ENCODE measurements around the gene AICDA. TPM values are rescaled to one million over a fixed set of nuclear protein-coding genes. Genes with fewer than 3 reads are reported as not detected.
"Not testable (repeated sequence)": the region's sequence is repeated elsewhere in the genome, so short reads cannot be mapped to it uniquely, and the experiment has no call there.

The AICDA gene
- total and polyA plus RNA-seq, 2 donors = 0.39 to 0.42 TPM

DNA sequence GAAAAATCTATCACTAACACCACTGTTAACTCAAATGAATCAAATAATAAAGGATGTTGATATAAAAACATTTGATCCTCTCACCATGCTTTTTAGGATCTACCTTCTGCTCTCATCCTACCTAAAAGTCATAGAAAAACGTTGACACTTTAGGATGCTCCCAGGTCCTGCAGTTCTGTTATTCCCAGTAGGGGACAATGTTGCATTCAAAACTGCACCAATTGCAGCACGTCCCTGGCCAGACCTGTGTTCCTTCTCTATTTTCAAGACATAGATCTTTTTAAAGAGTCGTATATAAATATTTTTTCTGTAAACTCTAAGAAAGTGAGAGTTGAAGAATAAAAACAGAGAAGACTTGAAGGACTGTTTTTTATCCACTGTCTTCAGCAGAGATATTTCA lies 8.8 kb downstream of the AICDA start:
- 44% methylated on average over 3 of the region's 3 CpGs for WGBS
- H3K36me3 ChIP-seq (ENCODE audit: control insufficient read depth in 2 of 2, insufficient read depth in 2 of 2, low read length in 1 of 2) = no peaks in the 10 kb centered on the region
- no peaks in the 10 kb centered on the region for H3K4me1 ChIP-seq (ENCODE audit: control insufficient read depth in 2 of 2, insufficient read depth in 2 of 2, low read length in 2 of 2)
- no peak overlapping the region for H3K27ac ChIP-seq (ENCODE audit: low read depth in 1 of 2, low read length in 1 of 2)
- DNase-seq (ENCODE audit: low read depth in 6 of 9, low spot score in 9 of 9) = peak in 2 of 9 donors; percentile 8 to 15
- H3K4me3 ChIP-seq (ENCODE audit: low read length in 2 of 2) = no peak overlapping the region
- no peaks in the 10 kb centered on the region for H3K9me3 ChIP-seq (ENCODE audit: control insufficient read depth in 2 of 2, insufficient read depth in 1 of 2, low read length in 1 of 2)
- H3K27me3 ChIP-seq (ENCODE audit: control insufficient read depth in 2 of 2, insufficient read depth in 1 of 2, low read length in 1 of 2) = peaks cover 0 to 2% of the 10 kb centered on the region in 2 donors

DNA sequence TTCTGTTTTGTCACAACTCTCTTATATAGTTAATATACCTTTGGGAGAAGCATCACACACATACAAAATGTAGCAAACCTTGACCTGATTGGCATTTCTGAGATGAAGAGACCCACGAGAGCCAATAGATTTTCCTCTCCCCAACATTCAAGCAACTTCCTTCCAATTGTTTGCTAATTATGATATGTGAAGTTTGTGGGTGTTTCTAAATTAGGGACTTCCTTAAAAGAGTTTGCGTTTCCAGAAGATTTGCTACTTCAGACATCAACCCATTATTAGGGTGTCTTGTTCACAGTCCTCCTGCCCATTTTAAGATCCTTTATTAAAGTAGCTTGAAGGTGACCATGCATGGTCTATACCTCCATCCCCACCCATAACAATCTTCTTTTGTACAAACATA lies 9.4 kb downstream of the AICDA start:
- DNase-seq (ENCODE audit: low read depth in 6 of 9, low spot score in 9 of 9) = no peak
- H3K4me1 ChIP-seq (ENCODE audit: control insufficient read depth in 2 of 2, insufficient read depth in 2 of 2, low read length in 2 of 2) = no peaks in the 10 kb centered on the region
- H3K27ac ChIP-seq (ENCODE audit: low read depth in 1 of 2, low read length in 1 of 2) = no peak overlapping the region
- peaks cover 0 to 2% of the 10 kb centered on the region in 2 donors for H3K27me3 ChIP-seq (ENCODE audit: control insufficient read depth in 2 of 2, insufficient read depth in 1 of 2, low read length in 1 of 2)
- 28% methylated on average over 2 of the region's 2 CpGs for WGBS
- no peak overlapping the region for H3K4me3 ChIP-seq (ENCODE audit: low read length in 2 of 2)
- H3K36me3 ChIP-seq (ENCODE audit: control insufficient read depth in 2 of 2, insufficient read depth in 2 of 2, low read length in 1 of 2) = no peaks in the 10 kb centered on the region
- H3K9me3 ChIP-seq (ENCODE audit: control insufficient read depth in 2 of 2, insufficient read depth in 1 of 2, low read length in 1 of 2) = no peaks in the 10 kb centered on the region

DNA sequence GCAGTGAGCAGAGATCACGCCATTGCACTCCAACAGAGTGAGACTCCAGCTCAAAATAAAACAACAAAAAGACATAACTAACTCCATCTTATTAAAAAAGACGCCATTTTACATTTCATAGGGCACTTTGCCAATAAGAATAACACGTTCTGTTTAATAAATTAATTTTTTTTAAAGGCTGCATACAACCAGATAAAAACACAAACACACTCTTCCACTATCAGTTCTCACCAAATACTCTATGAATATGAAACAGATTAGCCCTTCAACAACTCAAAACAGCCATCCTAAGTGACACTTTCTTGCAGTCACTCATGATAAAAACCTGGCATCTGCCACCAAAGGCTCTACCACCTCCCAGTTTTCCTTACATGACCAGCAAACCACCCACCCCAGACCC lies 16.1 kb downstream of the AICDA start:
- Histone ChIP-seq H3K4me1 (ENCODE audit: control insufficient read depth in 2 of 2, insufficient read depth in 2 of 2, low read length in 2 of 2) (no peaks in the 10 kb centered on the region), H3K27me3 (ENCODE audit: control insufficient read depth in 2 of 2, insufficient read depth in 1 of 2, low read length in 1 of 2) (no peaks in the 10 kb centered on the region), H3K27ac (ENCODE audit: low read depth in 1 of 2, low read length in 1 of 2) (no peak overlapping the region), H3K36me3 (ENCODE audit: control insufficient read depth in 2 of 2, insufficient read depth in 2 of 2, low read length in 1 of 2) (no peaks in the 10 kb centered on the region), H3K4me3 (ENCODE audit: low read length in 2 of 2) (no peak overlapping the region), H3K9me3 (ENCODE audit: control insufficient read depth in 2 of 2, insufficient read depth in 1 of 2, low read length in 1 of 2) (no peaks in the 10 kb centered on the region)
- WGBS = 90% methylated on average over 3 of the region's 3 CpGs
- no peak for DNase-seq (ENCODE audit: low read depth in 6 of 9, low spot score in 9 of 9)

DNA sequence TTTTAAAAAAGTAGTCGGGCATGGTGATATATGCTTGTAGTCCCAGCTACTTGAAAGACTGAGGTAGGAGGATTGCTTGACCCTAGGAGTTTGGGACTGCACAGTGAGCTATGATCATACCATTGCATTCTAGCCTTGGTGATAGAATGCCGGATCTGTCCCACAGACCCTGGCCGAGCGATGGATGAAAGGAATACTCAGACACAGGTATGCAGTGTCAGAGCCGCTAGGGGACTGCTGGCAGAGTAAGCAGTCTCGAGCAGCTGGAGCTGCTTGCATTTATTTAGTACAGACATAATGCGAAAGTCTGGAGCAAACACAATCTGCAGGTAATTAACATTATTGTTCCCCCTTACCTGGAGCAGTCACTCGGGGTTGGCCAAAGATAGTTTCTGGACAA lies 18.6 kb downstream of the AICDA start:
- 95% methylated on average over 8 of the region's 8 CpGs for WGBS
- no peaks in the 10 kb centered on the region for H3K27me3 ChIP-seq (ENCODE audit: control insufficient read depth in 2 of 2, insufficient read depth in 1 of 2, low read length in 1 of 2)

DNA sequence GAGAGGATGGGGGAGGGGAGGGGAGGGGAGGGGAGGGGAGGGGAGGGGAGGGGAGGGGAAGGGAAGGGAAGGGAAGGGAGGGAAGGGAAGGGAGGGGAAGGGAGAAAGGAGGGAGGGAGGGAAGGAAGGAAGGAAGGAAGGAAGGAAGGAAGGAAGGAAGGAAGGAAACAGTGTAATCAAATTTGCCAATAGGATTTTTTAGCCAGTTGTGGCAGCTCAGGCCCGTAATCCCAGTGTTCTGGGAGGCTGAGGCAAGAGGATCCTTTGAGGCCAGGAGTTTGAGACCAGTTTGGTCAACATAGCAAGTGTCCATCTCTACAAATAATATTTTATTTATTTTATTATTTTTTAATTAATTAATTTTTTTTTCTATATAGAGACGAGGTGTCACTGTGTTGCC lies 19.4 kb downstream of the AICDA start:
- Histone ChIP-seq H3K27me3 (ENCODE audit: control insufficient read depth in 2 of 2, insufficient read depth in 1 of 2, low read length in 1 of 2) (no peaks in the 10 kb centered on the region), H3K27ac (ENCODE audit: low read depth in 1 of 2, low read length in 1 of 2) (no peak overlapping the region), H3K4me1 (ENCODE audit: control insufficient read depth in 2 of 2, insufficient read depth in 2 of 2, low read length in 2 of 2) (no peaks in the 10 kb centered on the region), H3K36me3 (ENCODE audit: control insufficient read depth in 2 of 2, insufficient read depth in 2 of 2, low read length in 1 of 2) (no peaks in the 10 kb centered on the region), H3K4me3 (ENCODE audit: low read length in 2 of 2) (no peak overlapping the region), H3K9me3 (ENCODE audit: control insufficient read depth in 2 of 2, insufficient read depth in 1 of 2, low read length in 1 of 2) (no peaks in the 10 kb centered on the region)
- 96% methylated on average over 2 of the region's 2 CpGs for WGBS
- no peak for DNase-seq (ENCODE audit: low read depth in 6 of 9, low spot score in 9 of 9)

More for the DNA sequence above, 18.6 kb downstream of the AICDA start:
- H3K4me1 ChIP-seq (ENCODE audit: control insufficient read depth in 2 of 2, insufficient read depth in 2 of 2, low read length in 2 of 2) = no peaks in the 10 kb centered on the region
- H3K36me3 ChIP-seq (ENCODE audit: control insufficient read depth in 2 of 2, insufficient read depth in 2 of 2, low read length in 1 of 2) = no peaks in the 10 kb centered on the region
- no peak overlapping the region for H3K27ac ChIP-seq (ENCODE audit: low read depth in 1 of 2, low read length in 1 of 2)
- H3K9me3 ChIP-seq (ENCODE audit: control insufficient read depth in 2 of 2, insufficient read depth in 1 of 2, low read length in 1 of 2) = no peaks in the 10 kb centered on the region
- H3K4me3 ChIP-seq (ENCODE audit: low read length in 2 of 2) = no peak overlapping the region
- DNase-seq (ENCODE audit: low read depth in 6 of 9, low spot score in 9 of 9) = no peak

DNA sequence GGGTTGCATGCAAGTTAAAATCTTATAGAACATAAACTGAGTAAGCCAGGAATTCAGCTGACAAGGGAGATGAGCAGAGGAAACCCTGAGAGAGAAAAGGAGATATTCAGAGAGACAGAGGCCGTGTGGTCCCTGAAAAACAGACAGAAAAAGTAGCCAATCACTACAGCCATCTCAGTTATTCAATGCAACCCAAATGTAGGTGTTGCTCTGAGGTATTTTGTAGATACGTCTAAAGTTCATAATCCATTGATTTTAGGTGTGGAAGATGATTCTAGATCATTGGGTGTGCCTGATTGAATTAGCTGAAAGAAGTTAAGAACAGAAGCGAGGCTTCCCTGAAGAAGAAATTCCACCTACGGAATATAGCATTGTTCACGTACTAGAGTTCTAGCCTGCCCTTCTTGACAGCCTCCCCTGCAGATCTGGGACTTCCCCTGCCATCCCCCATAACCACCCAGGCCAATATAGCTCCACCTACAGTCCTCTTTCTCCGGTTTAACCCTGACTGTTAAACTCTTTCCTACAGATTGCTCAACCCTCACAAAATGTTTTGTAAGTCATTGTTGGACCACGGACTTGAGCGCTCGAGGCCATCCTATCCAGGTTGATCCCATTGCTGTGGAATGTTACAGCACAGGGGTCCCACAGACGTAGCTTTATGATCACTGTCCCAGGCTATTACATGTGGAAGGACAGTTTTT lies 21.7 kb downstream of the AICDA start:
- WGBS = 82% methylated on average over 10 of the region's 10 CpGs
- peak in 2 of 9 donors; percentile 5 to 36 for DNase-seq (ENCODE audit: low read depth in 6 of 9, low spot score in 9 of 9)
- no peak overlapping the region for H3K27ac ChIP-seq (ENCODE audit: low read depth in 1 of 2, low read length in 1 of 2)
- no peaks in the 10 kb centered on the region for H3K9me3 ChIP-seq (ENCODE audit: control insufficient read depth in 2 of 2, insufficient read depth in 1 of 2, low read length in 1 of 2)
- H3K36me3 ChIP-seq (ENCODE audit: control insufficient read depth in 2 of 2, insufficient read depth in 2 of 2, low read length in 1 of 2) = no peaks in the 10 kb centered on the region
- H3K27me3 ChIP-seq (ENCODE audit: control insufficient read depth in 2 of 2, insufficient read depth in 1 of 2, low read length in 1 of 2) = no peaks in the 10 kb centered on the region
- no peak overlapping the region for H3K4me3 ChIP-seq (ENCODE audit: low read length in 2 of 2)
- no peaks in the 10 kb centered on the region for H3K4me1 ChIP-seq (ENCODE audit: control insufficient read depth in 2 of 2, insufficient read depth in 2 of 2, low read length in 2 of 2)

DNA sequence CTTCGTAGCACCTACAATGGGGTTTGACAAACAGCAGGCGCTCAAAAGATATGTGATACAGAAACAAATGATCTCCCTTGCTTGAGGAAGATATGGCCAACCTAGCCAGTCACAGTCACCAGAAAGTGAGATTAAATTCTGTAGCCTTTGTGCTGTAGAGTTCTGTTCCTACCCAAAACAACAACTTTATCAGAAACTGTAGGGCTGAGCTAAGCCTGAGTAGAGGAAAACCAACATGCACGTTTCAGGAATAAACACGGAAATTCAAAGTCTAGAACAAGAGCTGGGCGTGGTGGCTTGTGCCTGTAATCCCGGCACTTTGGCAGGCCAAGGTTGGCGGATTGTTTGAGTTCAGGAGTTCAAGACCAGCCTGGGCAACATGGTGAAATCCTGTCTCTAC lies 23.0 kb downstream of the AICDA start:
- Histone ChIP-seq H3K27ac (ENCODE audit: low read depth in 1 of 2, low read length in 1 of 2) (no peak overlapping the region), H3K4me3 (ENCODE audit: low read length in 2 of 2) (no peak overlapping the region), H3K4me1 (ENCODE audit: control insufficient read depth in 2 of 2, insufficient read depth in 2 of 2, low read length in 2 of 2) (no peaks in the 10 kb centered on the region), H3K9me3 (ENCODE audit: control insufficient read depth in 2 of 2, insufficient read depth in 1 of 2, low read length in 1 of 2) (no peaks in the 10 kb centered on the region), H3K27me3 (ENCODE audit: control insufficient read depth in 2 of 2, insufficient read depth in 1 of 2, low read length in 1 of 2) (no peaks in the 10 kb centered on the region), H3K36me3 (ENCODE audit: control insufficient read depth in 2 of 2, insufficient read depth in 2 of 2, low read length in 1 of 2) (no peaks in the 10 kb centered on the region)
- 96% methylated on average over 7 of the region's 7 CpGs for WGBS
- no peak for DNase-seq (ENCODE audit: low read depth in 6 of 9, low spot score in 9 of 9)

DNA sequence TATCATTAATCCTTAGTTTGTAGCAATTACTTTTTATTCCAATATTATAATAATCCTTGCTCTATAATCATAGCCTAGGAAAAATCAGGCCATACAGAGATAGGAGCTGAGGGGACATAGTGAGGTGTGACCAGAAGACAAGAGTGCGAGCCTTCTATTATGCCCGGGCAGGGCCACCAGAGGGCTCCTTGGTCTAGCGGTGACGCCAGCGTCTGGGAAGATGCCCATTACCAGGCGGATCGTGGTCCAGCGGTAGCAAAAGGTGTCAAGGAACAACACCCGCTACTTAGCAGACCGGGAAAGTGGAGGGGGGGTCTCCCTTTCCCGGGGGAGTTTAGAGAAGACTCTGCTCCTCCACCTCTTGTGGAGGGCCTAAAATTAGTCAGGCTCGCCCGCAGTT lies 28.2 kb downstream of the AICDA start:
- WGBS = 90% methylated on average over 13 of the region's 13 CpGs
- H3K27ac ChIP-seq (ENCODE audit: low read depth in 1 of 2, low read length in 1 of 2); H3K4me3 ChIP-seq (ENCODE audit: low read length in 2 of 2); H3K27me3 ChIP-seq (ENCODE audit: control insufficient read depth in 2 of 2, insufficient read depth in 1 of 2, low read length in 1 of 2); H3K9me3 ChIP-seq (ENCODE audit: control insufficient read depth in 2 of 2, insufficient read depth in 1 of 2, low read length in 1 of 2); H3K36me3 ChIP-seq (ENCODE audit: control insufficient read depth in 2 of 2, insufficient read depth in 2 of 2, low read length in 1 of 2); H3K4me1 ChIP-seq (ENCODE audit: control insufficient read depth in 2 of 2, insufficient read depth in 2 of 2, low read length in 2 of 2); DNase-seq (ENCODE audit: low read depth in 6 of 9, low spot score in 9 of 9): not testable (repeated sequence)

DNA sequence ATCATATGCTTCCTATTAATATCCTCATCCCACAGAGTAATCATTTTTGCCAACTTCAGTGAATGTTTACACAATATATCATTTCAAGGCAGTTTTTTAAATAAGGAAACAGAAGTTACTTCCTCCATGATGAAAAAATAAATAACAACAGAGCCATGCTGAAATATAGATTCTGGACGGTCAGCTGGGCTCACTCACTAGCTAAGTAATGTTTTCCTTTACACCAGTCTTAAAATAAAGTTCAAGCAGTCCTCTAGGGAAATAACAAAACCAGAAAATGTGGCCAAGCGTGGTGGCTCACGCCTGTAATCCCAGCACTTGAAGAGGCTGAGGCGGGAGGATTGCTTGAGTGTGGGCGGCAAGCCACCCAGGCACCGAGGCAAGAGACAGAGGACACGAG lies 28.7 kb downstream of the AICDA start:
- H3K4me1 ChIP-seq (ENCODE audit: control insufficient read depth in 2 of 2, insufficient read depth in 2 of 2, low read length in 2 of 2) = no peaks in the 10 kb centered on the region
- WGBS = 95% methylated on average over 7 of the region's 7 CpGs
- no peak overlapping the region for H3K27ac ChIP-seq (ENCODE audit: low read depth in 1 of 2, low read length in 1 of 2)

More for the DNA sequence above, 28.7 kb downstream of the AICDA start:
- Histone ChIP-seq H3K9me3 (ENCODE audit: control insufficient read depth in 2 of 2, insufficient read depth in 1 of 2, low read length in 1 of 2) (no peaks in the 10 kb centered on the region), H3K36me3 (ENCODE audit: control insufficient read depth in 2 of 2, insufficient read depth in 2 of 2, low read length in 1 of 2) (no peaks in the 10 kb centered on the region), H3K4me3 (ENCODE audit: low read length in 2 of 2) (no peak overlapping the region), H3K27me3 (ENCODE audit: control insufficient read depth in 2 of 2, insufficient read depth in 1 of 2, low read length in 1 of 2) (no peaks in the 10 kb centered on the region)
- DNase-seq (ENCODE audit: low read depth in 6 of 9, low spot score in 9 of 9) = no peak

Data from thymus (tissue), 11 donors.